Pancreas (tissue), 10 donors: ENCODE measurements around the gene ATXN1. TPM values are rescaled to one million over a fixed set of nuclear protein-coding genes. Genes with fewer than 3 reads are reported as not detected.
"Not testable (repeated sequence)": the region's sequence is repeated elsewhere in the genome, so short reads cannot be mapped to it uniquely, and the experiment has no call there.

Experiments
- ATAC-seq, 4 donors: fragments of 200-7000 bp; cut with Tn5 transposase; one replicate each; pipeline versions ENCODE4 v1.8.0 to v1.9.1; 2020; ENCODE audit warnings: mild to moderate bottlenecking in 4 of 4, moderate library complexity in 4 of 4
- DNase-seq, 6 donors: peaks; one replicate each; pipeline ENCODE4 v3.0.0-alpha.2; 2020
- FAIRE-seq: peaks from 2 replicates; lab custom pipeline; 2012; peaks lifted over from hg19 to GRCh38; lab: Jason Lieb, UNC
- H3K27ac ChIP-seq, 4 donors: fragments of 200-600 bp; sonication (generic); 1 replicate in 3 of 4; 2 replicates in 1 of 4; pipeline versions ENCODE4 v1.5.0 to v1.8.0; 2020
- H3K27me3 ChIP-seq, 4 donors: fragments of 200-600 bp; one replicate each; pipeline ENCODE4 v1.8.0; 2021
- H3K36me3 ChIP-seq, 3 donors: fragments of 200-600 bp; sonication (generic) in 1 of 3; one replicate each; pipeline versions ENCODE4 v1.5.0 to v1.8.0; 2020 to 2021
- H3K4me1 ChIP-seq, 3 donors: fragments of 200-600 bp; one replicate each; pipeline ENCODE4 v1.8.0; 2021
- H3K4me3 ChIP-seq, 4 donors: fragments of 200-600 bp; sonication (generic) in 2 of 4; one replicate each; pipeline versions ENCODE4 v1.5.0 to v1.8.0; 2020 to 2021
- H3K9me3 ChIP-seq, 4 donors: fragments of 200-600 bp; one replicate each; pipeline ENCODE4 v1.8.0; 2021
- CTCF ChIP-seq, 4 donors: fragments of 200-600 bp; sonication (generic) in 3 of 4; IDR thresholded peaks; one replicate each; pipeline versions ENCODE4 v1.5.0 to v1.8.0; 2021; ENCODE audit warnings: antibody characterized with exemption in 4 of 4
- WGBS, 2 donors: extraction: QIAGEN DNeasy Blood & Tissue Kit; methylation state at CpG; one replicate each; pipeline ENCODE4 v1.1.7; 2013; 5-methylcytosine and 5-hydroxymethylcytosine counted together
- intact Hi-C, 3 donors: fragments of 100-400 bp; cut with DNase I; formaldehyde crosslinking; loops; one replicate each; pipeline versions ENCODE4 v1.11.1 to v1.14.2; 2022
- polyA plus RNA-seq, 2 donors: library from polyadenylated mRNA; stranded (reverse); fragments of 200-250 nt; gene quantifications; one replicate each; pipeline ENCODE4 v1.2.3, GENCODE V29; 2013
- total RNA-seq, 6 donors: library from RNA; stranded (reverse); fragmentation: NEBNext Ultra II Directional in 4 of 6; extraction: Animal tissue kit (Norgen Biotek cat#: 25700) in 4 of 6; gene quantifications; one replicate each; pipeline versions ENCODE4 v1.2.1 to v1.2.4, GENCODE V29; 2021 to 2023
- donor health status: healthy with polysubstance abuse.
- donor health status: DM: no; HTN: no; CAD: no; lungs with moderate emphysema.
- donor health status: DM: no; HTN: no; CAD: no.
- donor health status: control.
- donor health status: control.
- donor health status: Bipolar disorder and iron deficiency.
- donor health status: DM: yes; HTN: yes; CAD: no.
- donor health status: DM: no; HTN: no; CAD: no.
- donor health status: DM: no; HTN: no; CAD: no.
- donor health status: DM: yes; HTN: yes; CAD: no.

The ATXN1 gene
- total and polyA plus RNA-seq, 8 donors, result 4.9 to 38.6 (median 20.5) TPM

GRCh38 chr6:16274483-16274882, 486.8 kb downstream of the ATXN1 start:
- intact Hi-C loops, result no loop called here
- Histone ChIP-seq H3K27me3 (no peaks in the 10 kb centered on the region), H3K4me3 (no peak overlapping the region), H3K4me1 (no peaks in the 10 kb centered on the region), H3K27ac (no peak overlapping the region), H3K36me3 (no peaks in the 10 kb centered on the region), H3K9me3 (no peaks in the 10 kb centered on the region)
- TF ChIP-seq CTCF (IDR thresholded peaks at IDR 0.05), result no peak
- 91 to 92% methylated on average over 4 of the region's 4 CpGs for WGBS, 2 donors
- ATAC-seq (no peak), FAIRE-seq (no peak), DNase-seq (no peak)

GRCh38 chr6:16273256-16273655, 488.0 kb downstream of the ATXN1 start:
- intact Hi-C loops, result no loop called here
- no peak overlapping the region for H3K27ac ChIP-seq
- 74 to 90% methylated on average over 1 of the region's 1 CpG for WGBS, 2 donors
- no peaks in the 10 kb centered on the region for H3K27me3 ChIP-seq
- no peaks in the 10 kb centered on the region for H3K9me3 ChIP-seq
- no peak for ATAC-seq
- TF ChIP-seq CTCF (IDR thresholded peaks at IDR 0.05), result no peak
- H3K4me1 ChIP-seq, result no peaks in the 10 kb centered on the region
- H3K4me3 ChIP-seq, result no peak overlapping the region
- no peak for FAIRE-seq
- no peak for DNase-seq
- no peaks in the 10 kb centered on the region for H3K36me3 ChIP-seq

- no peaks in the 10 kb centered on the region for H3K27me3 ChIP-seq
- TF ChIP-seq CTCF (IDR thresholded peaks at IDR 0.05), result no peak
- H3K27ac ChIP-seq, result no peak overlapping the region
- no peaks in the 10 kb centered on the region for H3K9me3 ChIP-seq
- ATAC-seq (no peak), FAIRE-seq (no peak), DNase-seq (no peak)
- H3K36me3 ChIP-seq, result no peaks in the 10 kb centered on the region
- WGBS, 2 donors, result 51 to 60% methylated on average over 1 of the region's 1 CpG
- H3K4me3 ChIP-seq, result no peak overlapping the region
- H3K4me1 ChIP-seq, result no peaks in the 10 kb centered on the region
- intact Hi-C loops, result no loop called here
Observed at GRCh38 chr6:16272201-16272600, 489.1 kb downstream of the ATXN1 start.

GRCh38 chr6:16271428-16271827, 489.8 kb downstream of the ATXN1 start:
- Histone ChIP-seq H3K9me3 (no peaks in the 10 kb centered on the region), H3K27me3 (no peaks in the 10 kb centered on the region), H3K36me3 (no peaks in the 10 kb centered on the region), H3K4me1 (no peaks in the 10 kb centered on the region), H3K27ac (no peak overlapping the region), H3K4me3 (no peak overlapping the region)
- intact Hi-C loops, result no loop called here
- ATAC-seq (no peak), DNase-seq (no peak), FAIRE-seq (no peak)
- TF ChIP-seq CTCF (IDR thresholded peaks at IDR 0.05), result no peak
- WGBS, 2 donors, result 96 to 97% methylated on average over 5 of the region's 5 CpGs

- 93 to 95% methylated on average over 5 of the region's 5 CpGs for WGBS, 2 donors
- no peaks in the 10 kb centered on the region for H3K36me3 ChIP-seq
- H3K9me3 ChIP-seq, result no peaks in the 10 kb centered on the region
- intact Hi-C loops, result no loop called here
- no peaks in the 10 kb centered on the region for H3K27me3 ChIP-seq
- FAIRE-seq (no peak), DNase-seq (no peak), ATAC-seq (no peak)
- TF ChIP-seq CTCF (IDR thresholded peaks at IDR 0.05), result no peak
- H3K4me3 ChIP-seq, result no peak overlapping the region
- H3K4me1 ChIP-seq, result no peaks in the 10 kb centered on the region
- no peak overlapping the region for H3K27ac ChIP-seq
Observed at GRCh38 chr6:16270178-16270794, 491.0 kb downstream of the ATXN1 start.

- H3K4me1 ChIP-seq, H3K4me3 ChIP-seq, FAIRE-seq, ATAC-seq, H3K9me3 ChIP-seq, H3K27me3 ChIP-seq, DNase-seq, H3K27ac ChIP-seq, H3K36me3 ChIP-seq, intact Hi-C loops: not testable (repeated sequence)
- 88 to 92% methylated on average over 7 of the region's 7 CpGs for WGBS, 2 donors
Observed at GRCh38 chr6:16269442-16270070, 491.7 kb downstream of the ATXN1 start.
